Kidney glomerular epithelial cell (primary cell): ENCODE results near the gene RAB36.

Source experiments
- DNase-seq: peaks from one replicate; lab custom pipeline; 2025; lab: John Stamatoyannopoulos, UW

Gene RAB36

DNA sequence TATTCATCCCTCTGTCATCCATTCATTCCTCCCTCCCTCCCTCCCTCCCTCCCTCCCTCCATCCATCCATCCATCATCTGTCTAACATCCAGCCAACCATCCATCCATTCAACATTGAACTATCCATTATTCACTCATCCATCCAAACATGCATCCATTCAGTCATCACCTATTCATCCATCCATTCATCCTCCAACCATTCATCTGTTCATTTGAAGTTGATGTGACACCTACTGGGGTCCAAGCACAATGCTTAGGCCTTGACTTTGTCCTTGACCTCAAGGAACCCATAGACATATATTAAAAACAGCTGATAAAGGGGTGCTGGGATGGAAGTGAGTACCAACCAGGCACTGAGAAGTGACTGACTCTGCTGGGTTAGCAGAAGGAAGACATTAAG is 61.6 kb downstream of the RAB36 start:
- no peak for DNase-seq

DNA sequence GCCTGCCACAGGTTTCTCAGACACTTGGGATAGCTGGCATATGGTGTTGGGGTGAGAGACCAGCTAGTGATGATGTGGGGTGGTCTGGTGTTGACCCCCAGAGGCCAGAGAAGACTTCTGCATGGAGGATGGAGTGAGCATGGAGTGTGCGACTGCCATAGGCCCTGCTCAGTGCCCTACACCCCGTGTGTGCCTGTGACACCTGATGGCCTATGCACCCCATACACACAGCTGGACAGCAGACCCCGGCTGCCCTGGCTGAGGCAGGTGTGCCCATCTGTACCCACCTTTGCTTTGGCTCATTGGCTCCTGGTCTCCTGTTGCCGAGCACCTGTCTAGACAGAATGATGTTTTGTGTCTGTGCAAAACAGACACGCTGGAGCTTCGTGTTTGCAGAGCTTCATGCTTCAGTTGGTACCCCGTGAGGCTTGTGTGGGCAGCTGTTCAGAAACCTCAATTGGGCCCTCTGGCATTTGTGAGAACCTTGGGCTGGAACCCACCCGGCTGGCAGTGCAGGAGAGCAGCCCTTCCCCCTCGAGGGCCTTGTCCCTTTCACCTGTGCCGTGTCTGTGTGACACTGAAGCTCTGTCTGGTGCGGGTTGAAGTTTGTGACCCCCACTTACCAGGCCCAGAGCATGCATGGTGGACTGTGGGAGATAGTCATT is 62.6 kb downstream of the RAB36 start:
- peak; percentile 46 for DNase-seq

DNA sequence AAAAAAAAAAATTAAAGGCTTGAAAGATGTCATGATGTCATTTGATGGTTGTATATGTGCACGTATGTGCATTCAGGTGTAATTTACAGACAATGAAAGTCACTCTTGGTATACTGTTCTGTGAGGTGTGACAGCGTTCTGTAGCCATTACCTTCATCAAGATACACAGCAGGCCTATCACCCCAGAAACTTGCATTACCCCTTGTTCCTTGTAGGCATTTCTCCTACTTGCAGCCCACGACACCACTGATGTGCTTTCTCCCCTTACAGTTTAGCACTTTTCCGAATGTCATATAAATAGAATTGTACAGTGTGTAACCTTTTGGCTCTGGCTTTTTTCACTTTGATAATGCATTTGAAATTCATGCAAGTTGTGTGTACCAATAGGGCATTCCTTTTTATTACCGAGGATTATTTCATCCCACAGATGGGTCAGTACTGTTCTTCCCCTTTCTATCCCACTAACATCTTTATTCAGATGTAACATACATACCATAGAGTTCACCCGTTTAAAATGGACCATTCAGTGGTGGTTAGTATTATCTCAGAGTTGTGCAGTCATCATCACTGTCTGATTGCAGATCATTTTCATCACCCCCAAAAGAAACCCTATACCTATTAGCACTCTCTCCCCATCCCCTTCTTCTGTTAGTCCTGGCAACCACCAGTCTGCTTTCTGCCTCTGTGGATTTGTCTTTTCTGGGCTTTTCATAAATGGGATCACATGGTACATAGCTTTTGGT is 65.3 kb downstream of the RAB36 start:
- DNase-seq, result no peak

DNA sequence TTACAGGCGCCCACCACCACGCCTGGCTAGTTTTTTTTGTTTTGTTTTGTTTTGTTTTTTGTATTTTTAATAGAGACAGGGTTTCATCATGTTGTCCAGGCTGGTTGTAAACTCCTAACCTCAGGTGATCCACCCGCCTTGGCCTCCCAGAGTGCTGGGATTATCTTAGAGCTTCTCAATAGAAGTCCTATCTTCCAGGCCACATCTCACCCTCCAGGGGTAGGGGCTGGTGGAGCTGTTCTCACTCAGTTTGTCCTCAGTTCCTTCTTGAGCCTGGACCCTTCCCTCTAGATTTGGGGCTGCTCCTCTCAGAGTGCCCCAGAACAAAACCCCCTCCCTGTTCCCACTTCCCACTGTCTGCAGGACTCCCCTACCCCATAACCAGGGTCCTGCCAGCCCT is 66.3 kb downstream of the RAB36 start:
- DNase-seq, result no peak

DNA sequence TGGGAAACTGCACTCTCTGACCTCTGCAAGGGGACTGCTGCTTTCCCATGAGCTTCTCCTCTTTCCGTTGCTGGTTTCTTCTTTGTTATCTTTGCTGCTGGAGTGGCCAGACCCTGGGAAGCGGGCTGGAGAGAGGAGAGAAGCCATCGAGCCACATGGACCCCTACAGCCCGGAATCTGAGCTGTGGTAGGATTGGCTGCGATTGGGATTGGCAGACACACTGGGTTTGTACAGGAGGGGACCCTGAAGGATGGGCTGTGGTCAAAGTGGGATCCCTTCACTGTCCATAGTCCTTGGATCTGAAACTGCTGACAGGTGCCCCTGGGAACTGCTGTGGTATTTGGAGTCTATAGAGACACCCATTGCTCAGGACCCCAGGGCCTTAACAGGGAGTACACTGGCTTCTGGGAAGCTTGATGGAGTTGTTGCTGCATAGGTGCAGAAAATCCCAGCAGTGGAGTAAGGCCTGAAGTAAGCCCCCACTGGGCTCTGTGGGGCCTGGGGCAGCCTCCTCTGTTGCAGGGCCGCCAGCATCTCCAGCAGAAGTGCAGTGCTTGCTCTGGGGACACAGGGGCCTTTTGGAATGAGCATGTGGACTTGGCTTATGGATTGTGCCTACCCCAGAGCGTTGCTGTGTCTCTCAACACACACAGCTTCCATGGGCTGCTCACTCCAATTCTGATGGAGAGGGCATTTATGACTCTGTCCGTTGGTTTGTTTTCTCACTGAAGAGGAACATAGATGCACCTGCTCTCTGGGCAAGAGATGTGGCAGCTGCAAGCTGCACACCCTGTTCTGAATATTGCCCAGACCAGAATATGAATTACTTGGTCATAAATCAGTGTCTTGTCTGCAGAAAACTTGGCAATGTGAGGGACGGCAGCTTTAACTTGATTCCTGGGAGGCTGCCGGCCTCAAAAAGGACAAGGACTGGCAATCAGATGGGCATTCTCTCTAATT is 67.1 kb downstream of the RAB36 start:
- no peak for DNase-seq

DNA sequence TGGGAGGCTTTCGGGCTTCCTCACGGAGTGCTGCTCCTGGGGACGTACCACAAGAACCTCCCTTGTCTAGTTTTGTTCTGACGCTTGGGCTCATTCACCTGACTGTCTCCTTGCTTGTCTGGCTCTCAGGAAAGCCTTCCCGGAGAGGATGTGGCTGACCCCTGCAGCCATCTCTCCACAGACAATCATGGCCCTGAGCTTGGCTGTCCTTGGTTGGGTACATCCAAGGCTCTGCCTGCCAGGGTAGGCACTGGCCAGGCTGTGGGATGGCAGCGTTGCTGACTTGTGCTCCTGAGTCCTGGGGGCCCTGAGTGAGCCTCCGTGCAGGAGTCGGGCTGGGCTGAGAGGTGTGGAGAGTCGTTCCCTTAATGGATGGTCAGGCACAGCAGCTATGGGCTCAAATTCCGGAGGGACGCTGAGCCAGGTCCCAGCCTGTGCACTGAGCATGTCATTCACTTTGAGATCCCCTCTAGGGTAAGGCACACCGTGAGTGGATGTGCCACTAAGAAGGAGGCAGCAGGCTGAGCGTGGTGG is 67.8 kb downstream of the RAB36 start:
- no peak for DNase-seq

DNA sequence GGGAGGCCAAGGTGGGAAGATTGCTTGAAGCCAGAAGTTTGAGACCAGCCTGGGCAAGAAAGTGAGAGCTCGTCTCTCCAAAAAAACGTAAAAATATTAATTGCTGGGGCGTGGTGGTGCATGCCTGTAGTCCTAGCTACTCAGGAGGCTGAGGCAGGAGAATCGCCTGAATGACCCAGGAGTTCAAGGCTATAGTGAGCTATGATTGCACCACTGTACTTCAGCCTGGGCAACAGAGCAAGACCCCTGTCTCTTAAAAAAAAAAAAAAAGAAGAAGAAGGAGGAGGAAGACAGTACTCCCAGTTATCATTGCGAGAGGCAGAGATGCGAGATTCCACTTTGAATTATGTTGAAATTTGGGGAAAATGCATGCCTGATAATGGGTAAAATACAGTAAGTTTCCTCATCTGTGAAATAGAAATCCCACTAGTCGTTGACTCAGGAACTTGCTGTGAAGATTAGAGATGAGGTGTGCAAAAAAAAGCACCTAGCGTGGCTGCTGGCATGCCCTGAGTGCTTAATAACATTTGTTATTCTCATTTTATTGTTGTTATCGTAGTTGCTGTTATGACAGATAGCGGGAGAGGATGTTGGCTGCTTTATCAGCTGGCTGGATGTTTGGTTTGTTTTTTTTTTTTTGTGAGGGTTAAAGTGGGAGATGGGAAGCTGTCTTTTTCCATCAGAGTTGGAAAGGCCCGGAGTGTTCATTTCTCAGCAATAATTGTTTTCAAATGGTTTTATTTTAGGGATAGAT is 68.5 kb downstream of the RAB36 start:
- no peak for DNase-seq
